Activated CD4-positive, alpha-beta T cell treated with anti-CD3 and anti-CD28 coated beads for 48 hours (primary cell): Measurements from ENCODE around the gene SEMA4C.
A peak's percentile ranks its signal among the peaks of the same experiment; 100 is the strongest.
"Not testable (repeated sequence)": the region's sequence is repeated elsewhere in the genome, so short reads cannot be mapped to it uniquely, and the experiment has no call there.

ENCODE experiments used
- DNase-seq: peaks from one replicate; pipeline ENCODE4 v3.0.0-alpha.2; 2020

Gene SEMA4C

DNA sequence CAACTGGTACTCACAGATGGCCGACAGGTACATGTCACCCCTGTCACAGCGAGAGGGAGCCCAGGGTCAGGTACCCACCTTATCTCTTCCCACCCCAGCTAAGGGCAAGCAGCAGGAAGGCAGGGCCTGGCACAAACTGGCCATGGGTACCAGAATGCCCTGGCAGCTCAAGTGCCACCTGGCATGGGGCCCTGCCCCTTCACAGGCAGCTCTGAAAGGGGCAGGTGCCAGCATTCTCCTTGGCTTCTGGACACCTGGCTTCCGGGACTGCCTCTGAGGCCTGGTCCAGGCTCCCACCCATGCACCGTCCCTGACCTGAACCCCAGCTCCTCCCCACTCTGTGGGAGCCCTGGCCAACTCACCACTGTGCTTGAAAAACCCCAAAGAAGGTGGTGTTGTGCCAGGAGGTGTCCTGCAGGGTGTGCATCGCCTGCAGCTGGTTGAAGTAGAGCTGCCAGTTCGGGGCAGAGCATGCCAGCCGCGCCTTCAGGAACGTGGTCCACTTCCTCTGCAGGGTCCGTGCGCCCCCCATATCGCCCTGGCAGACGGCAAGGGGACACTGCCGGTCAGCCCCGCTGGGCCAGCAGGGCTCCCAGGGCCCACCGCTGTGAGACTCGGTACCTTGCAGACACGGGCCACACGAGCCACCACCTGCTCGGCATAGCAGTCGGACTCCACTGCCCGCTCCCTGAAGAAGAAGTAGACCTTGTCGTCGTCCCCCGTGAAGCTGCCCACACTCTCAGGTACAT is 5.4 kb downstream of the SEMA4C start:
- DNase-seq: no peak

DNA sequence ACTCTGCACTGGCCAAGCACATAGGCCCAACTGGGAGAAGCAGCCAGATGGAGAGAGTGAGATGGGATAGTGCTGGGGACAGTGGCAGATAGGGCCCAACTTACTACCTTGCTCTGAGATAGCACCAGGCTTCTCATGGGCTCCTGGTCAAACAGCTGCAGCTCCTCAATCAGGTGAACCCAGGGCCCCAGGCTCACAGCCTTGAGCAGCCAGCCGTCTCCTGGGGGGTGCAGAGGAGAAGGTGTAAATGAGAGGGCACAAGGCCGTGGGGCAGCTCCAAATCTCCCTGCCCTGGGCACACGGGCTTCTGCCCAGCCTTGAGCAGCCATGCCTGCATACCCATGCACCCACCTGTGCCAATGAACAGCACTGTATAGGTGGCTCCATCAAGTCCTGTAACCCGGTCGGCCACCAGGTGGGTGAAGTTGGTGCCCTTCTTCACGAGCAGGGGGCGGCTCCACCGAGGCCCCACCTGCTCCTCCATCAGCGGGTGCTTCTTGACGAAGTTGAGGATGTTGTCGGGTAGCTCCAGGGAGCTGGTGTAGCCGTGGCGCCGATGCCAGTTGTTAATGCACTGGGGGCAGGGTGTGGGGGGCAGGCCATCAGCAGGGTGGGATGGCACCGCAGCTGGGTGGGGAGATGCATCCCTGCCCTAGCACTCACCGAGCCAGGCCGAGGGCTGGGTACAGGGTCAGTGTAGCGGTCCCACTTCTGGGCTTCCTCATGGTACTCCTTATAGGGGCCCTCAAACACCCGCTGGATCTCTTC is 6.1 kb downstream of the SEMA4C start:
- no peak for DNase-seq

DNA sequence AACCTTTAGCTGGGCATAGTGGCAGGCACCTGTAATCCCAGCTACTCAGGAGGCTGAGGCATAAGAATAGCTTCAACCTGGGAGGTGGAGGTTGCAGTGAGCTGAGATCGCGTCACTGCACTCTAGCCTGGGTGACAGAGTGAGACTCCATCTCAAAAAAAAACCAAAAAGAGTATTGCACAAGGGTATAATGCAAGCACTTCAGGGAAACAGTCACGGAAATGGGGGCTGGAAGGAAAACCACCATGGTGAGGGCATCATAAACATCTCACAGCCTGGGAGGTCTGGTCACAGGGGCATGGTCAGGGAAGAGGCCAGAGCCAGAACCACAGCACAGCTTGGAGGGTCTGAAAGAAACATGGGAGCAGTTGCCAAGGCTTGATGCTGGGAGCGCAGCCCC is 6.8 kb downstream of the SEMA4C start:
- DNase-seq: not testable (repeated sequence)

DNA sequence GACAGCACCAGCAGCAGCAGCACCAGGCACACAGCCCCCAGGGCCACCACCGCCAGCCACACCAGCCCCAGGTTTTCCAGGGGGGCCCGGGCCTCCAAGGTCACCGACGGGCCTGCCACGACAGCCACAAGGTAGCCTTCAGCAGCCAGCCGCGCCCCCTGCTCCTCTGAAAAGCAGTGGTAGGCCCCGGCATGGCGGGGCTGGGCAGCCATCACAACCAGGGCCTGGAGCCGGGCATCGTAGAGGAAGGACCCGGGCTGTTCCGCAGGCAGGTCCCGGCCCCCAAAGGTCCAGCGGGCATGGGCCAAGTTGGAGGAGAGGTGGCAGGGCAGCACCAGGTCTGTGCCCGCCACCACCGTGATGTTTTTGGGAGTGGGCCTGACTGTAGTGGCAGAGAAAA is 8.8 kb downstream of the SEMA4C start:
- no peak for DNase-seq

DNA sequence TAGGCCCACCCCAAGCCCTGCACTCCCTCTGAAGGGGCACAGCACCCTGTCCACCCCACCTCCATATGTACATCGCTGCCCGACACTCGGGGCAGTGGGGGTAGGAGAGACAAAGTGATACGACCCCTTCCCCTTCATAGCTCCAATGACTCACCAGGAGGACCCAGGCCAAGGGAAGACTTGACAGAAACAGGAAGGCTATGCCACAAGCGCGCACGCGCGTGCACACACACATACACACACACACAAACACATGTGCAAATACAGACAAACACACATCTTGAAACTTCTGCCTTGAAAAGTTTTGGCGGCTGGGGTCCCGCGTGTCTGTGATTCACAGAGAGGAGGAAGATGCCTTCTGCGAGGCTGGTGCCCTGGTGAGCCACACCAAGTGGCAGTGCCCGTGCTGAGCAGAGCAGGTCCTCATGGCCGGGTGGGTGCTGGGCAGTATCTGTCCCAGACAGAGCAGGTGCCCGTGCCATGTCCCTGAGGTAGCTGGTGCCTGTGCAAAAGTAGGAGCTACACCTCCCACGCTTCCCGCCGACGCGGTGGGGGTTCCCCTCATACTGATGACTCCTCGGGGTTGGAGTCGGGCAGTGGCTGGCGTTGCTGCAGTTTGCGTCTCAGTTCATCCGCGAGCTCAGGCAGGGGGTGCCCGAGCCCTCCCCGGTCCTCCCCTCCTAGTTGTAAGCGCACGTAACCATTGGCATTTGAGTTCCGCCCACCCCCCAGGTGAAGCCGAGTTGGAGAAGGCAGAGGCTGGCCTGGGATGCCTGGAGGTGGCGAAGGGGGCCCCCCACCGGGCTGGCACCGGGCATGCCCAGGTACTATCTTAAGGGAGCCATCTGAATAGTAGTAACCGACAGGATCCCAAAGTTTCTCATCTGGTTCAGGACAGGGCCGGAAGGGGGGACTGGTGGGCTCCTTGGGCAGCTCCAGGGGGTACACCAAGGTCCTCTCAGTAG is 9.5 kb downstream of the SEMA4C start:
- peak; percentile 71 for DNase-seq

DNA sequence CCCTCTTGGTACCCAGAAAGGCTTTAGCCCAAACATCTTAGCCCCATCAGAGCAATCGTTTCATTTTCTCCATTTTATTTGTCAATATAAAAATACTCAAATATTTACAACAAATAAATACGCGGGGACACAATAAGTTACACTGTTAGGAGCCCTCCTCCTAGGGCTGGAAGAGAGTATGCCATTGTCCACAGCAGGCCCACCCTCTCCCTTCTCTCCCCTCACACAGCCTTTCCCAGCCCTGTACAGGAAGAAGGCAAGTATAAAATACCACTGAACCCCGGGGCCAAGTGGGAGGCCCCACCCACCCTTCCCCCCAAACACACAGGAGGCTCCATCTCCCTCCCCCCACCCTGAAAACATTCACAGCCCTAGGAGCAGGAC is 10.2 kb downstream of the SEMA4C start:
- DNase-seq: no peak

DNA sequence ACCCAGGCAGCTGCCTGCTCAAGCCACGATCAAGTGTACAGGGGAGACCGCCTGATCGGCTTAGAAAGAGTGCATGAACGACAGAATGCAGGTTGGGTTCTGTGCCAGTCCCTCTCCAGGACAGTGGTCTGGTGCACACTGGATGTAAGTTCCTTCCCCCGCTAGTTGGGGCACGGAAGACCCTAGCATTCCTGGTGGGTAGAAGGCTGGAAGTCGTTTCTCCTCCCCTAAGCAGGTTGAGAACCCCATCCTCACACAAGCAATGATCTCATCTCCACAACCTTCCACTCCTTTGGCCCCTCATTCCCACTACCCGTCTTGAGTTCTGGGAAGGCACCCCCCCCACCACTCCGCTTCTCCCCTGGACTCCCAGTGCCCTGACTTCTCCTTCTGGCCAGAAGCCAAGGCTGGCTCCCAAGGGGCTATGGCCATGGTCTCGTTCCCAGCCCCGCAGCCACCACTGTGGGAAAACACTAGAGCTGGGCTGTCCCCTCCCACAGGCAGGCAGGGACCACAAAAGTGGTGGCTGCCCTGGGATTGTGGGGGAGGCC is 10.7 kb downstream of the SEMA4C start:
- DNase-seq: no peak

DNA sequence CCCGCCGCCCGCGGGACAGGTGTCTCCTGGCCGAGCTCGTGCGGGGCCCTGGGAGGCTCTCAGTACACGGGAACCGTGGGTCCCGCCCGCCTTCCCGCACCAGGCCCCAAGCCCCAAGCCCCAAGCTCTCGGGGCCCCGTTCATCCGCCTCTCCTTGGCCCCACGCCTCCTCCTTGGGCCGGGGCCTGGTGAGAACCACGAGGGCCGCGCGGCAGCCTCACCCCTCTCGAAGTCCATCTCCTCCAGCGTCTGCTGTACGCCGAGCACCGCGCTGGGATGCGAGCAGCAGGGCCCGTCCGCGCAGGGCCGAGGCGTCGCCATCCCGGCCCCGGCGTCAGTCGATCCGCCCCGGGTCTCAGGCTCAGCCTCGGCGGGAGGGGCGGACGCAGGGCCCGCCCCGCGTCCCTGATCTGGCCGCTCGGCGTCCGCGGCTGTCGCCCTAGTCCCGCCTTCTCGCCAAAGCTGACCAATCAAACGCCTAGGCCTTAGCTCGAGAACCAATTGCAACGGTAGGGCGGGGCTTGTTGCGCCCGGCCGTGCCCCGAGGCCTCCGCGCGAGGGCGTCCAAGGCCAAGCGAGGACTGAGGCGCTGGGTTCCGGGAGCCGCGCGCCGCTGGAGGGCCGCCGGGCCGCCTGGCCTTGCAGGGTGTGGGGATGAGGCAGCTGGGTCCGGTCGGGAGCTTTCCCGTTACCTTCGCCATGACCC is 12.1 kb downstream of the SEMA4C start, which contains the start of gene ANKRD39:
Gene ANKRD39 (minus strand): TSS at position 350 of the 706 bp plus-strand sequence. CDS start 29 bp downstream, at position 321.
- DNase-seq: peak; percentile 98

DNA sequence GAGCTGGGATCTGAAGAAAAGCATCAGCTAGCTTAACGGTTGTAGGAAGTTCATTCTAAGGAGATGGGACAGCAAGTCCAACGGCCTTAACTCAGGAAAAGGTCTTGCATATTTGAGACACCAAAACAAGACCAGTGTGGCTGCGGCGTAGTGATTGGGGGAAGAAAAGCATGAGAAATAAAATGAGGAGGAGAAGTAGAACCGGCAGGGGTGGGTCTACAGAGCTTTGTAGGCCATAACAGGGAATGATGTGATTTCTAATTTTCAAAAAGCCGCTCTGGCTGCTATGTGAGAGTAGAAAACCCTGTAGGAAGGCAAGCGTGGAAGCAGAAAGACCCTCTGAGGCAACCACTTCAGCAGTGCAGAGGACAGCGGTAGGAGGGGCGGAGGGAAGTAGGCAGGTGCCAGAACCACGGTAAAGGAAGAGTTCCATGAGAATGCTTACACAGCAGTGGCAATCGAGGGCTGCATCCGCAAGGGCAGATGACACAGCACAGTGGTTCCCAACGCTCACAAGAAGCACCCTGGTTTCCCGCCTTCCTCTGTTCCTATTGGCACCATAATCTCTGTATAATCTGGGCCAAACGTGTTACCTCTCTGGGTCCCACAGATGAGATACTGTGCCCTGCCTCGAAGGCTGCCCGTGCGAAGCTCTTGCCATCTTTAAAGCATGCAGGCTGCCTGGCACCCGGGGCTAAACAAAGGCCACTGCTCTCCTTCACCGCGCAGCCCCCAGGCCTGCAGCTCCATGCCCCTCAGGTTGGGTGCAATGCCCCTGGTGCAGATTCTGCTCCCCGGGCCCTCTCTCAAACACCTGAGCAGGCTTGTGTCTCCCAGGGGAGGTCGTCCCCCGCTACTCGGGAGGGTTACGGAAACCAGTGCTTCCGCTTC is 12.9 kb downstream of the SEMA4C start:
- DNase-seq: peak; percentile 50

DNA sequence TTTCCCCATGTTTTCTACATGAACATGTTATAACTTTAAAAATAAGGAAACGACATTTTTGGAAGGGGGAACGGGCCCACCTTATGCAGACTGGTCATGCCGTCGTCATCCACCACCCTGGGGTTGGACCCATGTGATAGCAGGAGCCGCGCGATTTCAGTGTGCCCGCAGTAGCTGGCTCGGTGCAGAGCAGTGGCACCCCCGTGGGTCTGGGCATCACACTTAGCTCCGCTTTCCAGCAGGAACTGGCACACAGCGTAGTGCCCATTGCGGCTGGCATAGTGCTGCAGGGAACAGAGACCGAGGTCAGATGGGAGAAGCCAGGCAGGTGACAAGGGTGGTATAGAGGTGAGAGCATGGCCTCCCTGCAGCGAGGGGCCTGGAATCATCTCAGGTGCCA is 16.6 kb downstream of the SEMA4C start:
- no peak for DNase-seq

DNA sequence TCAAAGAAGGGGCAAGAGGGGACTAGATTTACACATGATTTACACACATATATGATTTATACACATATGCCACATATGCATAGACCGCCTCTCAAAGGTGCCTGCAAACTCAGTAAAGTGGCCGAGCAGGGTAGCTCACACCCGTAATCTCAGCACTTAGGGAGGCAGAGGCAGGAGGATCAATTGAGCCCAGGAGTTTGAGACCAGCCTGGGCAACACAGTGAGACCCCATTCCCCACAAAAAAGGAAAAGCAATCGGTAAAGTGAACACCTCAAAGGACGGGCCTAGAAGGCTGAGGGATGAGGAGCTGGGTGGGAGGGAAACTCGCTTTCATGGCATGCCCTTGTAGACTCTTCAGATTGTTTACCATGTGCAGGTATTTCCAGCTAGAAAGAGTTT is 17.2 kb downstream of the SEMA4C start:
- no peak for DNase-seq

DNA sequence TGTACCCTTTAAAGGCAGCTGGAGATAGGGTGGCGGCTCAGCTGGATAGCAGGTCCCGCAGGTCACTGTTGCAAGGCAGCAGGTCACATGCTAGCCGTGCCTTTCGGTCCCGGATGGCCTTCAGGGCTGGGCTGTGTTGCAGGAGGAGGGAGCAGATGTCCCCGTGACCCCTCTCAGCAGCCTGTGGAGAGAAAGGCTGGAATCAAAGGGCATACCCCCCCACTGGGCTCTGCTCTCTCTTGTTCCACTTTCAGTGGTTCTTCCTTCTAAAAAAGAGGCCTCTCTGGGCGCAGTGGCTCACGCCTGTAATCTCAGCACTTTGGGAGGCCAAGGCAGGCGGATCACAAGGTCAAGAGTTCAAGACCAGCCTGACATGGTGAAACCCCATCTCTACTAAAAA is 21.6 kb downstream of the SEMA4C start:
- no peak for DNase-seq

DNA sequence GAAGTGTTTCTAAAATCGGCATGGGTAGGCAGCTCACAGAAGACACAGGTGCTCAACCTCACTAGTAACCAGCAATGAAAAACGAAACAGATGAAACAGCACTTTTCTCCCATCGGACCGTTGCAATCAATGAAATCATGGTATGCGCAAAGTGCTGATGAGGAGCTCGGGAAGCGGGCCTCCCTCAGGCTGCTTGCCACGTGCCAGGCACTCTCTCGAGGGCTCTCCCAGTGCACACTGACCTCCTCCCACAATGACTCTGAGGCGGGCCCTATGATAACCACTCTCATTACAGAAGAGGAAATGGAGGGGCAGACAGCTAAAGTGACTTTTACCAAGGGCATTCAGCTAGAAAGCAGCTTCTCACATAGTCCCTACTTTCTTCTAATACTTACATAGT is 22.3 kb downstream of the SEMA4C start:
- DNase-seq: no peak

DNA sequence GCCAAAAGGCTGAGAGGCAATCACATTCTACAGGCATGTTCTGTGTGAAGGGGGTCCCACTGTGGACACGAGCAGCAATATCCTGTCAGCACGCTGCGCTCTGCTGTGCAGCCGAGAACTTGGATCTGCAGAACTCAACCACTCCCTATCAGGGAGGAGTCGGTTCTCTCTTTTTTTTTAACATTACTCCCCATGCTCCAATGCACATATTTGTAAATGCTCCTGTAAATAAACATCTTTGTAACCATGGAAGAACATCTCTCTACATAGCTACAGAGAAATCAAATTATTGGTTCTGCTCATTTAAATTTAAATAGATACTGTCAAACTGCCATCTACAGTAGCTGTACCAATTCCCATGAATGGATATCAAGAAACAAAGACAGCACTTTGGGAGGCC is 23.1 kb downstream of the SEMA4C start:
- DNase-seq: no peak

DNA sequence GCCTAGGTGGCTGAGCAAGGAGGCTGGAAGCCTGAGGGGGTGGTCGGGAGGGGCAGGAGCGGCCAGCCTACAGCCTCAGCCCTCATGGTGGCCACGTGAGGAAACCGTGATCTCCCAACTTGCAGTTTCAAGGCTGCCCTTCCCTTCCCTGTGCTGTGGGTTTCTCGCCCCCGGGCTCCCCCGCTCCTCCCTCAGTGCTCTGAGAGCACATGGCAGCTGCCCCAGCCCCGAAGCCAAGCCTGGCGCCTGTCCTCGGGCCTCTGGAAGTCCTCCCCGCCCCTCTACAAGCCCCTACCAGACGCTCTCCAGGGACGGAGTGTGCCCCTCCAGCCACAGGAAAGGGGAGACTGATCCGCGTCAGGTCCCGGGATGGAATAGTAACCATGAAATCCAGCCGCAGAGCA is 25.5 kb downstream of the SEMA4C start:
- DNase-seq: no peak

DNA sequence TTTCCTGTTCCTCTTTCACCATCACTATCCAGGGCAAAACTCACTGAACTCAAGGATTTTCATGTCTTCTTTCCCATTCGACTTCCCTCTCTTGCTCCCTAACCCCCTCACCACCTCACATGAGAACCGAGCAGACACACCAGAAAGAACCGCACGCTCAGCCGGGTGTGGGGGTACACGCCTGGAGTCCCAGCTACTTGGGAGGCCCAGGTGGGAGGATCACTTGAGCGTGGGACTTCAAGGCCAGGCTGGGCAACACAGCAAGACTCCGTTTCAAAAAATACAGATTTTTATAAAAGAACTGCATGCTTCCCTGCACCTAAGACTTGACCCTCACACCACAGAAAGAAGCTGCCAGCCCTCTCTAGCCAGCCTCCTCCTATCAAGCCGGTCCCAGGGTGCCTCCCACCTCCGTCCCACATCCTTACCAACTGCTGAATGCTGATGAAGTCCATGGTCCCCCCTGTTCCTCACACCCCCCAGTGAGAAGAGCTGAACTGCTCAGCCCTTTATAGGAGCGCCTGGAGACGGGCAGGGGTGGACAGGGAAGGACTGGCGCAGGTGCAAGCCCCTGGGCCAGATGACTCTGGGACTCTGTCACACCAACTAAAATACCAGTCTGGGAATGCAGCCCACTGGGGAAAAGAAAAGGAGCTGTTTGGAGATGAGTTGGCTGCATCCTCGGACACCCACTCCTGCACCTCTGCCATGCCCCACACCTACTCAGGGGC is 26.2 kb downstream of the SEMA4C start, which contains the start of gene ANKRD23:
Gene ANKRD23 (minus strand): TSS at position 484 of the 731 bp plus-strand sequence. CDS start 29 bp downstream, at position 455.
- DNase-seq: no peak

DNA sequence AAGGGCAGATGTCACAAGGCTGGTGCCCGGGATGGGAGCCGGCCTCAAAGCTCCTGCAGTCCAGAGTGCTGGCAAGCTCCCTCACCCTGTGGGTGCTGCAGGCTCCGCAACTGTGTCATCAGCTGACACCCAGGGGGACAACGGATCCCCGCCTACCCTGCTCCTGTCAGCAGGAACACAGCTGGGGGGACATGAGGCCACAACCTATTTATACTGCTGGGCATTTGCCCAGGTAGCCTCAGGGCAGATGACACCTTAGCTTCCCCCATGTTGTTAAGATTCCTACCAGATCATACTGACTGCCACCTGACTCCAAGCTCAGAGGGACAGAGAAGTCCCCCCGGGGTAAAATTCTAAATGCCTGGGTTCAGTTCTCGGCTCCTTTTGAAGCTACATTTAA is 27.3 kb downstream of the SEMA4C start:
- no peak for DNase-seq

DNA sequence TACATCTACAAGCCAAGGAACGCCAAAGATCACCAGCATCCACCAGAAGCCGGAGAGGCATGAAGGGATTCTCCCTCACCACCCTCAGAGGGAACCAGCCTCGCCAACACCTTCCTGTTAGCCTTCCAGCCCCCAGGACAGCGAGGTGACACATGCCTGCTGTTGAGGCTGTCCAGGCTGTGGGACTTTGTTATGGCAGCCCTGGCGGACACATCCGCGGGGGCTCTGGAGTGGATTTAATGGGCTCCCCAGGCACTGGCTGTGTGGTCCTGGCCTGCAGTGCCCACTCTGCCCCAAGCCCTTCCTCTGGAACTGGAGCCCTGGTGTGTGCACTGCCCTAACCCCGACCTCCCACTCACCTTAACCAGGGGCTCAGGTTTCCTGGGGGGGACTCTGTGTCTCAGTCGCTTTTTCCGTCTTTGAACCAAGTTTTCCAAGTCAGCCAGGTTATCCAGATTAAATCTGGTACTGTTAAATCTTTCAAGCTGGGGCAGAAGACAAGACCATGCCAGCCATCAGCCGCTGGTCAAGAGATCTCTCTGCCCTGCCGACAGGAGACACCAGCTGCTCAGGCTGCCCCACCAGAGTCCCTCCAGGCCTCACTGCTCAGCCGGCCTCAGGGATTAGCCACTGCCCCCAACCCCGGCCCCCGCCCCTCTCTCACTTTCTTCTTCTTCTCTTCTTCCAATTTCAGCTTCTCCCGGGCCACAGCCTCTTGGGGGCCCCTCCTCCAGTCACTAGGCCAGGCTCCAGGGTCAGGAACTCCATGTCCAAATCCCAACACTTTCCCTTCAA is 28.0 kb downstream of the SEMA4C start:
- no peak for DNase-seq
